Skeletal muscle tissue (tissue), 4 donors: ENCODE data around the gene SLC23A2. TPM values are rescaled to one million over a fixed set of nuclear protein-coding genes. Genes with fewer than 3 reads are reported as not detected.

Experiments used
- H3K27ac ChIP-seq: one replicate; pipeline ENCODE4 v1.7.0; 2013; ENCODE audit warnings: mild to moderate bottlenecking, low read depth, low read length, inconsistent platforms
- H3K27me3 ChIP-seq, 3 donors: one replicate each; pipeline ENCODE4 v1.7.0; 2013; ENCODE audit warnings: low read length in 3 of 3; ENCODE audit not compliant: control insufficient read depth in 3 of 3, insufficient read depth in 3 of 3
- H3K36me3 ChIP-seq, 3 donors: one replicate each; pipeline ENCODE4 v1.7.0; 2013; ENCODE audit warnings: low read length in 3 of 3; ENCODE audit not compliant: control insufficient read depth in 3 of 3, insufficient read depth in 3 of 3
- H3K4me1 ChIP-seq, 3 donors: one replicate each; pipeline ENCODE4 v1.7.0; 2013; ENCODE audit warnings: low read length in 3 of 3, mild to moderate bottlenecking in 3 of 3; ENCODE audit not compliant: control insufficient read depth in 3 of 3, insufficient read depth in 3 of 3
- H3K4me3 ChIP-seq, 3 donors: one replicate each; pipeline ENCODE4 v1.7.0; 2013; ENCODE audit warnings: low read length in 3 of 3
- H3K9ac ChIP-seq, 3 donors: one replicate each; pipeline ENCODE4 v1.7.0; 2013; ENCODE audit warnings: low read length in 3 of 3, mild to moderate bottlenecking in 3 of 3, moderate library complexity in 2 of 3, low read depth in 1 of 3
- H3K9me3 ChIP-seq, 3 donors: one replicate each; pipeline ENCODE4 v1.7.0; 2013; ENCODE audit warnings: low read length in 3 of 3; ENCODE audit not compliant: control insufficient read depth in 3 of 3
- total RNA-seq: library from RNA; depleted of rRNA; stranded (reverse); fragments of >200 nt; gene quantifications from one replicate; pipeline ENCODE4 v1.2.3, GENCODE V29; 2014
- donor health status: Osteomylitis.

Gene SLC23A2
- total RNA-seq, 1 donor from 2014 or later = 8.4 TPM

- Histone ChIP-seq H3K4me1 (peaks cover 0 to 5% (median 0%) of the 10 kb centered on the region in 3 donors), H3K4me3 (no peak overlapping the region), H3K27ac (no peak overlapping the region), H3K27me3 (no peaks in the 10 kb centered on the region), H3K9me3 (no peaks in the 10 kb centered on the region), H3K9ac (no peak overlapping the region), H3K36me3 (no peaks in the 10 kb centered on the region)
Measured at GRCh38 chr20:4942331-4942730, 59.0 kb downstream of the SLC23A2 start.

GRCh38 chr20:4937407-4938319, 63.6 kb downstream of the SLC23A2 start:
- Histone ChIP-seq H3K36me3 (no peaks in the 10 kb centered on the region), H3K27ac (no peak overlapping the region), H3K4me1 (peaks cover 0 to 6% (median 2%) of the 10 kb centered on the region in 3 donors), H3K4me3 (no peak overlapping the region), H3K9me3 (no peaks in the 10 kb centered on the region), H3K27me3 (no peaks in the 10 kb centered on the region), H3K9ac (no peak overlapping the region)

GRCh38 chr20:4936851-4937406, 64.4 kb downstream of the SLC23A2 start:
- Histone ChIP-seq H3K27me3 (no peaks in the 10 kb centered on the region), H3K4me1 (peaks cover 0 to 6% (median 2%) of the 10 kb centered on the region in 3 donors), H3K9me3 (no peaks in the 10 kb centered on the region), H3K36me3 (peaks cover 0 to 3% (median 1%) of the 10 kb centered on the region in 3 donors), H3K9ac (peak overlapping the region in 1 of 3 donors; percentile 25), H3K27ac (no peak overlapping the region), H3K4me3 (no peak overlapping the region)

DNA sequence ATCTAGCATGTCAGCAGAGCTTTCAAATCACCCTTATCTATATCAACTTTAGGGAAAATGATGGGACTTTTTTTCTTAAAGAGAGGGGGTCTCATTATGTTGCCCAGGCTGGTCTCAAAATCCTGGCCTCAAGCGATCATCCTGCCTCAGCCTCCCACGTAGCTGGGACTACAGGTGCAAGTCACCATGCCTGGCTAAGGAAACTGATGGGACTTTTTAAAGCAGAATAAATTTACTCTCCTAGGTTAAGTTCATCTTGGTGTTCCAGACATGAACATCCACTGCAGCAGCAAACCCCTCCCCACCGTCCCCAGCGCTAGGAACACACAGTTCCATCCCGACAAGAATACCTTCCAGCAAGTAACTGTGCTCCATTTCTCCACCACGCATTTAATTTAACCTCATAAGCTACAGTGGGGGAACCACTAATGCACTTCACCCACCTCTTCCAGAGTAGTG, 64.9 kb downstream of the SLC23A2 start:
- Histone ChIP-seq H3K9me3 (no peaks in the 10 kb centered on the region), H3K27ac (no peak overlapping the region), H3K9ac (no peak overlapping the region), H3K4me1 (peaks cover 0 to 6% (median 2%) of the 10 kb centered on the region in 3 donors), H3K36me3 (peaks cover 0 to 5% (median 5%) of the 10 kb centered on the region in 3 donors), H3K27me3 (no peaks in the 10 kb centered on the region), H3K4me3 (no peak overlapping the region)

DNA sequence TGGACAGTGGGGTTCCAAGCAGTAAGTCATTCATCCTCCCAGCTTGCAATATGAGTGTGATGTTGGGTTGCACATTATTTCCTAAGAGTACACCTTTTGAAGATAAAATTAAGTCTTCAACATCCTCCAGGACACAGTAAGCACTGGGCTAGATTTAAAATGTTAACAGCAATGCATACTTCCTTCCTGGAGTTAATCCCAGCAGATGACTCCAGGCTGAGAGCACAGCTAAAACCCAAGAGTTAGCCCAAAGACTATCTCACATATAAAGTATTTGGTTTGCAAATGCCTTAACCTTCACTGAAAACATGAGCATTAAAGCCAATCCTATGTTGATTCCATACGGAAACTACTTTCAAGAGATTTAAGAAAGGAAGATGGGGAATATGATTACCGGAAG, 69.2 kb downstream of the SLC23A2 start:
- Histone ChIP-seq H3K27me3 (no peaks in the 10 kb centered on the region), H3K9ac (no peak overlapping the region), H3K27ac (no peak overlapping the region), H3K9me3 (no peaks in the 10 kb centered on the region), H3K36me3 (peaks cover 0 to 6% (median 5%) of the 10 kb centered on the region in 3 donors), H3K4me3 (no peak overlapping the region), H3K4me1 (peaks cover 0 to 5% (median 0%) of the 10 kb centered on the region in 3 donors)

DNA sequence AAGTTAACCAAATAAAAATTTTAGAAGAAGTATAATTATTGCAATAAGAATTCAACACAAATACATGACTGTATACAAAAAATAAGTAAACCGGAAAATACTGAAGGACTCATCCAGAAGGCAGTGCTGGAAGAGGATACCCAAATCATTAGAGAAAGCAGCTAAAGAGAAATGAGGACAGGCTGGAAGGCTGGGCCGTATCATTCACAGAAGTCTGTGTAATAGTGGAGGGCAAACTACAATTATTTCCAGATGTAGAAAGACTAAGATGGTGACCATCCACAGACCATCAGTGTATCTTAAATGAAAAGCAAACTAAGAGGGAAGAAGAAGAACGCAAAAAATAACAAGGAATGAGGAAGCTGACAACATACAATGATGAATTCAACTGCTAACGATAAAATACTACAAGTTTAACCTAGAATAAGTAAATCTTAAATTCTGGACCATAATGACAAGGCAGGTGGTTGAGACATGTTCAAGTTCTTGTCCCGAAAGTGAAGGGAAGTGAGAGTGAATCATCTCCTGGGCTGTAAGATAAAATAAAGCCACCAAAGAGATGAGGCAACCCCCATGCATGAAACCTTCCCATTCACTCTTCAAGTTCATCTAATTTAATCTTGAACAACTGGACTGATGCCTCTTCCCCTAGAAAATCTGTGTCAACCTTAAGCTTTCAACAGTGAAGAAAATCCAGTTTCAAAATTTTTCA, 71.5 kb downstream of the SLC23A2 start:
- Histone ChIP-seq H3K4me3 (no peak overlapping the region), H3K27me3 (no peaks in the 10 kb centered on the region), H3K9me3 (no peaks in the 10 kb centered on the region), H3K9ac (no peak overlapping the region), H3K27ac (no peak overlapping the region), H3K4me1 (peaks cover 6 to 10% (median 7%) of the 10 kb centered on the region in 3 donors), H3K36me3 (peaks cover 0 to 6% (median 5%) of the 10 kb centered on the region in 3 donors)

GRCh38 chr20:4926531-4927156, 74.7 kb downstream of the SLC23A2 start:
- Histone ChIP-seq H3K27ac (peak overlapping the region; percentile 62), H3K9me3 (no peaks in the 10 kb centered on the region), H3K9ac (peak overlapping the region in 1 of 3 donors; percentile 34), H3K4me3 (peak overlapping the region in 1 of 3 donors; percentile 31), H3K4me1 (peaks cover 6 to 10% (median 7%) of the 10 kb centered on the region in 3 donors), H3K36me3 (peaks cover 0 to 2% (median 0%) of the 10 kb centered on the region in 3 donors), H3K27me3 (no peaks in the 10 kb centered on the region)

DNA sequence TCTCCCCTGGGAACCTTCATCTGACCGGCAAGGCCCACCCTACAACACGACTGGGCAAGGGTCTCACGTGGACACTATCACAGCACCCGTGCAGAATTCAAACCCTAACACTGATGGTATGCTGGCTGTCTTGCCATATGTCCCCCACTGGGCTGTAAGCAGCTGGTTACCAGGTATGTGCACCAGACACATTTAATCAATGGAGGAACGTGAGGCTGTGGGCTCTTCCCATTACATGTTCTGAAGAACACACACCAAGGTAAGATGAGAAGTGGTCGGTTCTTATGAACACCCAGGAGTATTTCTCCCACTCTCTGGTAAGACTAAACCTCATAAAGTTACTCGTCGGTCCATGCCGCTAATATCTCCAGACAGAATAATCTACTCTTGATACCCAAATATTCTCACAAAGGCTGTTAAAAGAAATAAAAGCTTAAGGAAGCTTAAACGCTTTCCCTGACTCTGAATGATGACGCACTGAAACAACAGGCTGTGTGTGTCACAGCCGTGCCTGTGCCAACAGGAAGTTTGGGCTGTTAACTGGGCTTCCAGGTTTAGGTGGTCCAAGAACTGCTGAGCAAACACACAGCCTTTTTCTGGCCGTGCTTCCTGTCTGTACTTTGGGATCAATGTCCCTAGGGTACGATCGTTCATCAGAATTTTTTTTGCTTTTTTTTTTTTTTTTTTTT, 75.3 kb downstream of the SLC23A2 start:
- H3K4me3 ChIP-seq = peak overlapping the region in 1 of 3 donors; percentile 31

DNA sequence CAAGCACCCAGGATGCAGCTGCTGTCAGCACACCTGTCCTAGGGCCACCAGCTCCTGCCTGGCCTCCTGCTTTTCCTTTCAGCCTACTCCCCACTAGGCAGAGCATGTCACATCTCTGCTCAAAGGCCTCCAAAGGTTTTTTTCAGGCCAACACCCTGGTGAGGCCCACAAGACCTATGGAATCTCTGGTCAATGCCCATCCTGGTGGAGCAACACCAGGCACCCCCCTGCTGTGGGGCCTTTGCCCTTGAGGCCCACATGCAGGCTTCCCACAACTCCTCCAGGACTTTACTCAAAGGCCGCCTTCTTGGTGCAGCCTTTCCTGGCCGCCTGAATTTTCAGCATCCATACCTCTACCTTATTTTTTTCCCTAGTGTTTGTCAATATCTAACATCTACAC, 76.9 kb downstream of the SLC23A2 start:
- Histone ChIP-seq H3K9me3 (no peaks in the 10 kb centered on the region), H3K4me3 (no peak overlapping the region), H3K27me3 (no peaks in the 10 kb centered on the region), H3K9ac (no peak overlapping the region), H3K4me1 (peaks cover 6 to 10% (median 7%) of the 10 kb centered on the region in 3 donors), H3K36me3 (peaks cover 0 to 2% (median 0%) of the 10 kb centered on the region in 3 donors), H3K27ac (no peak overlapping the region)

More for the DNA sequence above, 75.3 kb downstream of the SLC23A2 start:
- Histone ChIP-seq H3K9me3 (no peaks in the 10 kb centered on the region), H3K27ac (peak overlapping the region; percentile 62), H3K27me3 (no peaks in the 10 kb centered on the region), H3K9ac (peak overlapping the region in 1 of 3 donors; percentile 14), H3K4me1 (peaks cover 6 to 10% (median 7%) of the 10 kb centered on the region in 3 donors), H3K36me3 (peaks cover 0 to 2% (median 0%) of the 10 kb centered on the region in 3 donors)
